Endometrium (tissue), 2 donors: ENCODE data around the gene BLTP2.

ENCODE experiments used
- FAIRE-seq: peaks from 2 replicates; lab custom pipeline; 2012; peaks lifted over from hg19 to GRCh38; lab: Jason Lieb, UNC
- donor health status: control.
- donor health status: control.

BLTP2 gene

DNA sequence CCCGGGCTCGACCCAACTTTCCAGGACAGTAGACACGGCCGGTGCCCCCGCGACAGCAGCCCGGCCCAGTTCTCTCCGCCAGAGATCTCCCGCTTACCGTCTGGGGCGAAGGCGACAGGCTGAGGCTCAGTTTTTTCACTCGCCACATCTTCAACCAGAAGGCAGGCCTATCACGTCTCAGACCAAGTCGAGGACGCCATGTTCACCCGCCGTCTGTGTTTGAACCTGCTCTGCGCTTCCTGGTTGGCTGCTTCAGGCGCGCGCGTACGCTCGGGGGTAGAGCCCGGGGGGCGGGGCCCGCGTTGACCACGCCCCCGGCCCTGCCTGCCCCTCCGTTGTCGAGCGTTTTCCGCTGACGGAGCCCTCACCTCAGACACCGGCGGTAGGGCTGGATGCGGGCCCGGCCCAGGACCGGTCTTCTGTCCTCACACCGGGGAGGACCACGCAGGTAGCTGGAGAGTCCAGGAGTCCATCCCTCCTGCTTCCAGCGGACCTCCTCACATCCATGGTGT is 46.1 kb downstream of the BLTP2 start, which contains the start of gene SPAG5:
Gene SPAG5 (minus strand): TSS at position 227 of the 512 bp plus-strand sequence. CDS start 79 bp downstream, at position 148.
- peak; percentile 21 for FAIRE-seq

- FAIRE-seq = no peak
Measured at GRCh38 chr17:28598389-28598788, 46.6 kb downstream of the BLTP2 start.

- no peak for FAIRE-seq
Measured at GRCh38 chr17:28597606-28598383, 47.2 kb downstream of the BLTP2 start.
